ENCODE data around the gene NCOA7.

NCOA7 gene

GRCh38 chr6:125790358-125791150 lies at the start of gene NCOA7:
TSS of gene NCOA7 (plus strand) at chr6:125790960. CDS start at chr6:125815355, 24,395 bp downstream.
- Mint-ChIP-seq H3K27ac (peak within 1 kb of the TSS; percentile 98), H3K36me3 (peaks cover 13% of the 10 kb centered on the region), H3K4me1 (peaks cover 63% of the 10 kb centered on the region), H3K9me3 (no peaks in the 10 kb centered on the region), H3K4me3 (peak within 1 kb of the TSS; percentile 93), H3K27me3 (no peaks in the 10 kb centered on the region)

GRCh38 chr6:125741336-125741735 lies 49.4 kb upstream of the NCOA7 start:
- Mint-ChIP-seq H3K27ac (no peak overlapping the region), H3K9me3 (no peaks in the 10 kb centered on the region), H3K27me3 (peaks cover 33% of the 10 kb centered on the region), H3K4me1 (peaks cover 4% of the 10 kb centered on the region), H3K36me3 (no peaks in the 10 kb centered on the region), H3K4me3 (no peak overlapping the region)

GRCh38 chr6:125742024-125742423 lies 48.7 kb upstream of the NCOA7 start:
- peaks cover 35% of the 10 kb centered on the region for H3K27me3 Mint-ChIP-seq
- no peaks in the 10 kb centered on the region for H3K36me3 Mint-ChIP-seq
- no peak overlapping the region for H3K27ac Mint-ChIP-seq
- H3K4me1 Mint-ChIP-seq = peaks cover 11% of the 10 kb centered on the region
- no peaks in the 10 kb centered on the region for H3K9me3 Mint-ChIP-seq
- no peak overlapping the region for H3K4me3 Mint-ChIP-seq

GRCh38 chr6:125742464-125743120 lies 48.2 kb upstream of the NCOA7 start:
- Mint-ChIP-seq H3K4me3 (no peak overlapping the region), H3K4me1 (peaks cover 11% of the 10 kb centered on the region), H3K27ac (no peak overlapping the region), H3K27me3 (peaks cover 33% of the 10 kb centered on the region), H3K9me3 (no peaks in the 10 kb centered on the region), H3K36me3 (no peaks in the 10 kb centered on the region)

- no peak overlapping the region for H3K4me3 Mint-ChIP-seq
- peaks cover 30% of the 10 kb centered on the region for H3K27me3 Mint-ChIP-seq
- no peaks in the 10 kb centered on the region for H3K36me3 Mint-ChIP-seq
- H3K27ac Mint-ChIP-seq = no peak overlapping the region
- H3K4me1 Mint-ChIP-seq = peaks cover 11% of the 10 kb centered on the region
- H3K9me3 Mint-ChIP-seq = no peaks in the 10 kb centered on the region
Measured at GRCh38 chr6:125743604-125744003, 47.2 kb upstream of the NCOA7 start.

- Mint-ChIP-seq H3K27ac (no peak overlapping the region), H3K4me1 (peaks cover 20% of the 10 kb centered on the region), H3K9me3 (no peaks in the 10 kb centered on the region), H3K27me3 (peaks cover 31% of the 10 kb centered on the region), H3K4me3 (no peak overlapping the region), H3K36me3 (no peaks in the 10 kb centered on the region)
Measured at GRCh38 chr6:125745281-125746018, 45.3 kb upstream of the NCOA7 start.

- Mint-ChIP-seq H3K4me1 (peaks cover 24% of the 10 kb centered on the region), H3K27me3 (peaks cover 34% of the 10 kb centered on the region), H3K36me3 (no peaks in the 10 kb centered on the region), H3K4me3 (peak overlapping the region; percentile 93), H3K27ac (no peak overlapping the region), H3K9me3 (no peaks in the 10 kb centered on the region)
Measured at GRCh38 chr6:125746019-125746414, 44.7 kb upstream of the NCOA7 start.

GRCh38 chr6:125746731-125747588 lies 43.8 kb upstream of the NCOA7 start:
- Mint-ChIP-seq H3K9me3 (no peaks in the 10 kb centered on the region), H3K36me3 (no peaks in the 10 kb centered on the region), H3K4me1 (peaks cover 32% of the 10 kb centered on the region), H3K27me3 (peaks cover 39% of the 10 kb centered on the region), H3K27ac (peak overlapping the region; percentile 65), H3K4me3 (peak overlapping the region; percentile 93)

GRCh38 chr6:125747589-125748405 lies 43.0 kb upstream of the NCOA7 start:
- H3K4me1 Mint-ChIP-seq = peaks cover 32% of the 10 kb centered on the region

GRCh38 chr6:125748406-125749172 lies 42.2 kb upstream of the NCOA7 start:
- Mint-ChIP-seq H3K27ac (peak overlapping the region; percentile 88), H3K27me3 (peaks cover 34% of the 10 kb centered on the region), H3K9me3 (no peaks in the 10 kb centered on the region), H3K4me1 (peaks cover 35% of the 10 kb centered on the region), H3K4me3 (peak overlapping the region; percentile 87), H3K36me3 (no peaks in the 10 kb centered on the region)

More at GRCh38 chr6:125747589-125748405, 43.0 kb upstream of the NCOA7 start:
- Mint-ChIP-seq H3K9me3 (no peaks in the 10 kb centered on the region), H3K27ac (no peak overlapping the region), H3K4me3 (peak overlapping the region; percentile 93), H3K27me3 (peaks cover 35% of the 10 kb centered on the region), H3K36me3 (no peaks in the 10 kb centered on the region)

- no peaks in the 10 kb centered on the region for H3K36me3 Mint-ChIP-seq
- peak within 1 kb of the TSS; percentile 92 for H3K4me3 Mint-ChIP-seq
- H3K4me1 Mint-ChIP-seq = peaks cover 35% of the 10 kb centered on the region
- H3K27ac Mint-ChIP-seq = peak within 1 kb of the TSS; percentile 88
- H3K27me3 Mint-ChIP-seq = peaks cover 34% of the 10 kb centered on the region
- no peaks in the 10 kb centered on the region for H3K9me3 Mint-ChIP-seq
Measured at GRCh38 chr6:125749173-125749864, 41.4 kb upstream of the NCOA7 start, which contains the start of gene HEY2. TSS of gene HEY2 (plus strand) at chr6:125749632. CDS start at chr6:125749777, 145 bp downstream.

- Mint-ChIP-seq H3K27ac (peak overlapping the region; percentile 87), H3K4me3 (peak overlapping the region; percentile 92), H3K4me1 (peaks cover 35% of the 10 kb centered on the region), H3K27me3 (peaks cover 30% of the 10 kb centered on the region), H3K36me3 (no peaks in the 10 kb centered on the region), H3K9me3 (no peaks in the 10 kb centered on the region)
Measured at GRCh38 chr6:125749865-125750691, 40.7 kb upstream of the NCOA7 start.
